Upper lobe of left lung (tissue), 4 donors: ENCODE results near the gene PROX1.

Experiments used
- POLR2AphosphoS5 ChIP-seq, 2 donors: sonication (generic); formaldehyde crosslinking; IDR thresholded peaks; one replicate each; pipeline ENCODE4 v1.5.1; 2017; ENCODE audit warnings: antibody characterized with exemption in 2 of 2
- TF ChIP-seq, protein P1 (sequence below), 6 experiments: fragments of 450-650 bp in 4 of 6; fragments of 200-600 bp in 2 of 6; sonication (generic) in 2 of 6; IDR thresholded peaks; one replicate each; pipeline ENCODE4 v1.5.1; 2016 to 2019; ENCODE audit warnings: antibody characterized with exemption in 6 of 6

DNA sequence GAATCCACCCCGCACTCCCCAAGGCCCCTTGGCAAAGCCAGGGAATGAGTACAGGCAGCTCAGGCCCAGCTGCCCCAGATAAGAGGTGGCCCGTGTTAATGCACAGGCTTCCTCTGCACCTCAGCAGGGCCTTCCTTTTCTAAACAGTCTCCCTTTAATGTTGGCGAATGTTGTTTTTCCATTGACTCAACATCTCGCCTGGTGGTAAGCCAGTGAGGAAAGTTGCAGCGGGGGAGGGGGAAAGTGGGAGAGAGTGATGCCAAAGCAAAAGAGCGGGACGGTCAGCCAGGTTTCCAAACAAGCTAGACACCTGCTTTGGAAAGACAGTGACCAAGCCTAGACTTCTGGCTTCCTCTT, 10.3 kb upstream of the PROX1 start:
- TF ChIP-seq, protein P1, sequence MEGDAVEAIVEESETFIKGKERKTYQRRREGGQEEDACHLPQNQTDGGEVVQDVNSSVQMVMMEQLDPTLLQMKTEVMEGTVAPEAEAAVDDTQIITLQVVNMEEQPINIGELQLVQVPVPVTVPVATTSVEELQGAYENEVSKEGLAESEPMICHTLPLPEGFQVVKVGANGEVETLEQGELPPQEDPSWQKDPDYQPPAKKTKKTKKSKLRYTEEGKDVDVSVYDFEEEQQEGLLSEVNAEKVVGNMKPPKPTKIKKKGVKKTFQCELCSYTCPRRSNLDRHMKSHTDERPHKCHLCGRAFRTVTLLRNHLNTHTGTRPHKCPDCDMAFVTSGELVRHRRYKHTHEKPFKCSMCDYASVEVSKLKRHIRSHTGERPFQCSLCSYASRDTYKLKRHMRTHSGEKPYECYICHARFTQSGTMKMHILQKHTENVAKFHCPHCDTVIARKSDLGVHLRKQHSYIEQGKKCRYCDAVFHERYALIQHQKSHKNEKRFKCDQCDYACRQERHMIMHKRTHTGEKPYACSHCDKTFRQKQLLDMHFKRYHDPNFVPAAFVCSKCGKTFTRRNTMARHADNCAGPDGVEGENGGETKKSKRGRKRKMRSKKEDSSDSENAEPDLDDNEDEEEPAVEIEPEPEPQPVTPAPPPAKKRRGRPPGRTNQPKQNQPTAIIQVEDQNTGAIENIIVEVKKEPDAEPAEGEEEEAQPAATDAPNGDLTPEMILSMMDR (IDR thresholded peaks at IDR 0.05): no peak
- TF ChIP-seq POLR2AphosphoS5 (IDR thresholded peaks at IDR 0.05): no peak
